Pulmonary artery endothelial cell (primary cell): ENCODE measurements around the gene CTXN1. TPM values are rescaled to one million over a fixed set of nuclear protein-coding genes. Genes with fewer than 3 reads are reported as not detected.
"Not testable (repeated sequence)": the region's sequence is repeated elsewhere in the genome, so short reads cannot be mapped to it uniquely, and the experiment has no call there.

ENCODE experiments used
- DNase-seq: peaks from one replicate; pipeline ENCODE4 v3.0.0-alpha.2; 2011; ENCODE audit warnings: low read depth, low spot score
- total RNA-seq: library from RNA; depleted of rRNA; stranded (reverse); fragments of >200 nt; gene quantifications from 2 replicates; pipeline ENCODE4 v1.2.3, GENCODE V29; 2014

Gene CTXN1
- total RNA-seq, 1 donor from 2014 or later = 8.2 TPM

- no peak for DNase-seq
Observed at GRCh38 chr19:7947939-7948338, 22.0 kb upstream of the CTXN1 start.

GRCh38 chr19:7944177-7944761, 18.3 kb upstream of the CTXN1 start:
- peak; percentile 55 for DNase-seq

GRCh38 chr19:7943444-7944176, 17.7 kb upstream of the CTXN1 start, which contains the start of gene TIMM44:
TSS of gene TIMM44 (minus strand) at chr19:7943666. CDS start at chr19:7943651, 15 bp downstream.
- peak; percentile 98 for DNase-seq

- no peak for DNase-seq
Observed at GRCh38 chr19:7942981-7943443, 17.1 kb upstream of the CTXN1 start.

- no peak for DNase-seq
Observed at GRCh38 chr19:7941895-7942596, 16.1 kb upstream of the CTXN1 start.

- no peak for DNase-seq
Observed at GRCh38 chr19:7940841-7941240, 14.9 kb upstream of the CTXN1 start.

- DNase-seq = no peak
Observed at GRCh38 chr19:7934766-7935165, 8.8 kb upstream of the CTXN1 start.

GRCh38 chr19:7933828-7934725, 8.1 kb upstream of the CTXN1 start:
- DNase-seq = no peak

- no peak for DNase-seq
Observed at GRCh38 chr19:7933411-7933810, 7.5 kb upstream of the CTXN1 start.

- DNase-seq = no peak
Observed at GRCh38 chr19:7932930-7933300, 7.0 kb upstream of the CTXN1 start.

GRCh38 chr19:7932276-7932929, 6.5 kb upstream of the CTXN1 start:
- DNase-seq = no peak

GRCh38 chr19:7931221-7932061, 5.5 kb upstream of the CTXN1 start:
- no peak for DNase-seq

GRCh38 chr19:7930765-7931164, 4.8 kb upstream of the CTXN1 start:
- DNase-seq = no peak

- DNase-seq = not testable (repeated sequence)
Observed at GRCh38 chr19:7930030-7930429, 4.1 kb upstream of the CTXN1 start.

- no peak for DNase-seq
Observed at GRCh38 chr19:7928741-7929701, 3.1 kb upstream of the CTXN1 start.

GRCh38 chr19:7928334-7928706, 2.4 kb upstream of the CTXN1 start:
- no peak for DNase-seq

GRCh38 chr19:7927605-7928333, 1.8 kb upstream of the CTXN1 start:
- no peak for DNase-seq
